HepG2 (cell line): ENCODE data around the gene DDX6. TPM values are rescaled to one million over a fixed set of nuclear protein-coding genes. Genes with fewer than 3 reads are reported as not detected.

Experiments
- CEBPG ChIP-seq: IDR thresholded peaks from 2 replicates; pipeline ENCODE4 v1.6.1; 2016
- CREM ChIP-seq, 2 experiments: sonication (generic) in 1 of 2; formaldehyde crosslinking in 1 of 2; IDR thresholded peaks; 2 replicates each; pipeline versions ENCODE4 v1.4.0 to v1.6.1; 2016 to 2020; ENCODE audit warnings: antibody characterized with exemption in 1 of 2, mild to moderate bottlenecking in 1 of 2, missing genetic modification reagents in 1 of 2
- ELK4 ChIP-seq: sonication (generic); formaldehyde crosslinking; IDR thresholded peaks from 2 replicates; pipeline ENCODE4 v1.9.0; 2021; ENCODE audit warnings: missing genetic modification reagents, borderline replicate concordance
- JUND ChIP-seq: sonication (generic); formaldehyde crosslinking; IDR thresholded peaks from 2 replicates; pipeline ENCODE4 v1.8.0; 2022; ENCODE audit warnings: mild to moderate bottlenecking, missing genetic modification reagents
- MAZ ChIP-seq, 2 experiments: sonication (generic) in 1 of 2; formaldehyde crosslinking in 1 of 2; IDR thresholded peaks; 2 replicates each; pipeline versions ENCODE4 v1.5.0 to v1.6.1; 2012 to 2020; ENCODE audit warnings: low read depth in 2 of 2, mild to moderate bottlenecking in 2 of 2, borderline replicate concordance in 1 of 2, improper control_type of control experiment in 1 of 2, low read length in 1 of 2, missing genetic modification reagents in 1 of 2, moderate library complexity in 1 of 2
- MIER2 ChIP-seq: IDR thresholded peaks from 2 replicates; pipeline ENCODE4 v1.6.1; 2016; ENCODE audit warnings: missing biosample characterization, missing genetic modification reagents
- NFYC ChIP-seq: IDR thresholded peaks from 2 replicates; pipeline ENCODE4 v1.6.1; 2016; ENCODE audit warnings: missing genetic modification reagents, missing compliant biosample characterization
- PITX1 ChIP-seq: sonication (generic); formaldehyde crosslinking; IDR thresholded peaks from 2 replicates; pipeline ENCODE4 v1.5.1; 2020; ENCODE audit warnings: mild to moderate bottlenecking, missing genetic modification reagents
- SAP130 ChIP-seq: IDR thresholded peaks from 2 replicates; pipeline ENCODE4 v1.6.1; 2016; ENCODE audit warnings: low read depth
- SIN3A ChIP-seq: IDR thresholded peaks from 2 replicates; pipeline ENCODE4 v1.6.1; 2011; ENCODE audit warnings: low read depth, mild to moderate bottlenecking, control low read depth, low read length, borderline replicate concordance
- STAG1 ChIP-seq: sonication (generic); formaldehyde crosslinking; IDR thresholded peaks from 2 replicates; pipeline ENCODE4 v1.4.0; 2020; ENCODE audit warnings: missing genetic modification reagents
- TBL1XR1 ChIP-seq: fragments of 150-350 bp; IDR thresholded peaks from 2 replicates; pipeline ENCODE4 v1.6.1; 2014; ENCODE audit warnings: borderline replicate concordance, low read length; ENCODE audit not compliant: partially characterized antibody
- TBP ChIP-seq: sonication (generic); formaldehyde crosslinking; IDR thresholded peaks from 2 replicates; pipeline ENCODE4 v1.5.0; 2020; ENCODE audit warnings: missing genetic modification reagents
- ZFP37 ChIP-seq: sonication (generic); formaldehyde crosslinking; IDR thresholded peaks from 2 replicates; pipeline ENCODE4 v1.4.0; 2020; ENCODE audit warnings: missing genetic modification reagents, borderline replicate concordance
- ZNF350 ChIP-seq: sonication (generic); formaldehyde crosslinking; IDR thresholded peaks from 2 replicates; pipeline ENCODE4 v1.4.0; 2020; ENCODE audit warnings: mild to moderate bottlenecking, low read depth, missing genetic modification reagents, borderline replicate concordance
- ZNF572 ChIP-seq: sonication (generic); formaldehyde crosslinking; IDR thresholded peaks from 2 replicates; pipeline ENCODE4 v1.5.1; 2020; ENCODE audit warnings: mild to moderate bottlenecking, missing genetic modification reagents
- ZNF740 ChIP-seq: sonication (generic); formaldehyde crosslinking; IDR thresholded peaks from 2 replicates; pipeline ENCODE4 v1.4.0; 2020; ENCODE audit warnings: missing genetic modification reagents
- polyA plus RNA-seq, 8 experiments: library from polyadenylated mRNA; depleted of rRNA in 3 of 8; stranded (reverse) in 7 of 8; unstranded in 1 of 8; fragments of >200 nt; fragmentation: Illumina TruSeq in 4 of 8; extraction: Trizol in 4 of 8; gene quantifications; 2 replicates each; pipeline versions ENCODE4 v1.2.1 to v1.2.3, GENCODE V29; 2011 to 2016; ENCODE audit warnings: low read depth in 4 of 8, missing spikeins in 1 of 8, mixed read lengths in 1 of 8; ENCODE audit not compliant: insufficient read depth in 1 of 8
- total RNA-seq, 5 experiments: library from RNA; depleted of rRNA; stranded (reverse); fragments of >200 nt; fragmentation: Illumina TruSeq; extraction: Trizol; gene quantifications; 2 replicates each; pipeline ENCODE4 v1.2.3, GENCODE V29; 2016; ENCODE audit warnings: low read depth in 1 of 5
- TF ChIP-seq, protein P1 (sequence below): sonication (generic); formaldehyde crosslinking; conservative IDR thresholded peaks from 2 replicates; pipeline ENCODE4 v1.5.0; 2020; ENCODE audit warnings: missing genetic modification reagents
- TF ChIP-seq, protein P2 (sequence below): sonication (generic); formaldehyde crosslinking; IDR thresholded peaks from 2 replicates; pipeline ENCODE4 v1.4.0; 2020; ENCODE audit warnings: missing genetic modification reagents, borderline replicate concordance
- TF ChIP-seq, protein P3 (sequence below): sonication (generic); formaldehyde crosslinking; IDR thresholded peaks from 2 replicates; pipeline ENCODE4 v1.8.0; 2022; ENCODE audit warnings: mild to moderate bottlenecking, missing genetic modification reagents, moderate library complexity

Gene DDX6
- total and polyA plus RNA-seq, 2 of the 13 experiments (the other 11 are each of a cell fraction or from before 2014, with no cell fraction given): 20.9 to 59.2 TPM

DNA sequence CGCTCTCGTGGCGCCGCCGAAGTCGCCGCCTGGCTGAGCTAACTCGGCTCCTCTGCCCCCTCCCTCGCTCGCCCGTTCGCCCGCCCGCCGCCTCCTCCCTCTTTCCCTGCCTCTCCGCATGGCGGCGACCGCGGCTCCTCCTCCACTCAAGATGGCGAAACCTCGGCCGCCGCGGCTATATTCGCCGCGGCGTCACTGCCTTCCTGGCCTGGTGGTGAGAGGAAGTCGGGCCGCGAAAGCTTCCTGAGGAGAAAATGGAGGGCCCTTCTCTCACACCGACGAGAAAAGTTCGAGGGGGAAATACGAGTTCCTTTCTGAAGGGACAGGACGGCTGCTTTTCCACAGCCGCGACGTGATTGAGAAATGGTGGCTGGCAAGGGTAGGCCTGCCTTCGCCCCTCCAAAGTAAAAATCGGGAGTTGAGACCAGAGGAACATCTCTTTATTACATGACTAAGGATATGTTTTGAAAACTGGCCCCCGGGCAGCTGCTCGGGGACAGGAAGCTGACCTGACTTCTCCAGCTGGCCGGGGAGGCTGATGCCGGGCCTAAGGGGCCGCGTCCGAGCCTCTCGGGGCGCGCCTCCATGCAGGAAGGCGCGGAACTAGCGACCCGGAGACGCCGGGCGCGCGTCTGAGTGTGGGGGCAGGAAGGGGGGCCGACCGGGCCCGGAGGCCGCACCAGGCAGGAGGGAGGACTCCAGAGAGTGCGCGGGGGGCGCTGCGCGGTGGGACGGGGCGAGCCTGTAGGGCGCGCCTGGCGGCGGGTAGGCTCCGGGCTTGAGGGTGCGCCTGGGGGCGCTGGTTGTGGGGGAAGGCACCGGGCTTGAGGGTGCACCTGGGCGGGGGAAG is at the start of gene DDX6 (continued):
- TF ChIP-seq, protein P1, sequence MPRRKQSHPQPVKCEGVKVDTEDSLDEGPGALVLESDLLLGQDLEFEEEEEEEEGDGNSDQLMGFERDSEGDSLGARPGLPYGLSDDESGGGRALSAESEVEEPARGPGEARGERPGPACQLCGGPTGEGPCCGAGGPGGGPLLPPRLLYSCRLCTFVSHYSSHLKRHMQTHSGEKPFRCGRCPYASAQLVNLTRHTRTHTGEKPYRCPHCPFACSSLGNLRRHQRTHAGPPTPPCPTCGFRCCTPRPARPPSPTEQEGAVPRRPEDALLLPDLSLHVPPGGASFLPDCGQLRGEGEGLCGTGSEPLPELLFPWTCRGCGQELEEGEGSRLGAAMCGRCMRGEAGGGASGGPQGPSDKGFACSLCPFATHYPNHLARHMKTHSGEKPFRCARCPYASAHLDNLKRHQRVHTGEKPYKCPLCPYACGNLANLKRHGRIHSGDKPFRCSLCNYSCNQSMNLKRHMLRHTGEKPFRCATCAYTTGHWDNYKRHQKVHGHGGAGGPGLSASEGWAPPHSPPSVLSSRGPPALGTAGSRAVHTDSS (CRISPR knock-in tag): no peak
- TF ChIP-seq ELK4 (CRISPR knock-in tag) (no peak), ZNF740 (no peak), MAZ (IDR thresholded peaks at IDR 0.05; ENCODE audit: borderline replicate concordance, low read depth, low read length) (peak; percentile 89), MAZ (CRISPR knock-in tag; IDR thresholded peaks at IDR 0.05; ENCODE audit: low read depth) (peak; percentile 84), STAG1 (CRISPR knock-in tag) (0 out of 2 replicates have a peak, but pooled peaks have one; percentile 1), ZNF350 (CRISPR knock-in tag) (no peak; the same call in 1 of the 2 replicates), TBP (no peak), SIN3A (no peak), NFYC (CRISPR knock-in tag) (peak; percentile 44), ZNF572 (CRISPR knock-in tag) (0 out of 2 replicates have a peak, but pooled peaks have one; percentile 38), ZFP37 (CRISPR knock-in tag) (no peak), CREM (IDR thresholded peaks at IDR 0.05) (no peak), CREM (CRISPR knock-in tag; IDR thresholded peaks at IDR 0.05) (no peak), SAP130 (CRISPR knock-in tag) (peak; percentile 31), PITX1 (peak; percentile 25; the same call in 1 of the 2 replicates), TBL1XR1 (peak; percentile 32), MIER2 (0 out of 2 replicates have a peak, but pooled peaks have one; percentile 13), CEBPG (CRISPR knock-in tag) (peak; percentile 50), JUND (CRISPR knock-in tag) (no peak)
- TF ChIP-seq, protein P2, sequence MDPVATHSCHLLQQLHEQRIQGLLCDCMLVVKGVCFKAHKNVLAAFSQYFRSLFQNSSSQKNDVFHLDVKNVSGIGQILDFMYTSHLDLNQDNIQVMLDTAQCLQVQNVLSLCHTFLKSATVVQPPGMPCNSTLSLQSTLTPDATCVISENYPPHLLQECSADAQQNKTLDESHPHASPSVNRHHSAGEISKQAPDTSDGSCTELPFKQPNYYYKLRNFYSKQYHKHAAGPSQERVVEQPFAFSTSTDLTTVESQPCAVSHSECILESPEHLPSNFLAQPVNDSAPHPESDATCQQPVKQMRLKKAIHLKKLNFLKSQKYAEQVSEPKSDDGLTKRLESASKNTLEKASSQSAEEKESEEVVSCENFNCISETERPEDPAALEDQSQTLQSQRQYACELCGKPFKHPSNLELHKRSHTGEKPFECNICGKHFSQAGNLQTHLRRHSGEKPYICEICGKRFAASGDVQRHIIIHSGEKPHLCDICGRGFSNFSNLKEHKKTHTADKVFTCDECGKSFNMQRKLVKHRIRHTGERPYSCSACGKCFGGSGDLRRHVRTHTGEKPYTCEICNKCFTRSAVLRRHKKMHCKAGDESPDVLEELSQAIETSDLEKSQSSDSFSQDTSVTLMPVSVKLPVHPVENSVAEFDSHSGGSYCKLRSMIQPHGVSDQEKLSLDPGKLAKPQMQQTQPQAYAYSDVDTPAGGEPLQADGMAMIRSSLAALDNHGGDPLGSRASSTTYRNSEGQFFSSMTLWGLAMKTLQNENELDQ (CRISPR knock-in tag): no peak
- TF ChIP-seq, protein P3, sequence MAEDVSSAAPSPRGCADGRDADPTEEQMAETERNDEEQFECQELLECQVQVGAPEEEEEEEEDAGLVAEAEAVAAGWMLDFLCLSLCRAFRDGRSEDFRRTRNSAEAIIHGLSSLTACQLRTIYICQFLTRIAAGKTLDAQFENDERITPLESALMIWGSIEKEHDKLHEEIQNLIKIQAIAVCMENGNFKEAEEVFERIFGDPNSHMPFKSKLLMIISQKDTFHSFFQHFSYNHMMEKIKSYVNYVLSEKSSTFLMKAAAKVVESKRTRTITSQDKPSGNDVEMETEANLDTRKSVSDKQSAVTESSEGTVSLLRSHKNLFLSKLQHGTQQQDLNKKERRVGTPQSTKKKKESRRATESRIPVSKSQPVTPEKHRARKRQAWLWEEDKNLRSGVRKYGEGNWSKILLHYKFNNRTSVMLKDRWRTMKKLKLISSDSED: 0 out of 2 replicates have a peak, but pooled peaks have one; percentile 78
